GM12878 (cell line): Measurements from ENCODE around the gene KIRREL3. TPM values are rescaled to one million over a fixed set of nuclear protein-coding genes. Genes with fewer than 3 reads are reported as not detected.

Source experiments
- ATAC-seq: fragments of 200-7000 bp; cut with Tn5 transposase; 3 replicates; pipeline ENCODE4 v1.9.1; 2020; ENCODE audit warnings: mild to moderate bottlenecking, moderate library complexity
- BruUV-seq: library from RNA; stranded (reverse); fragments of 400-500 nt; replicated peaks from 2 replicates; lab custom pipeline; 2021; lab: Mats Ljungman, UMichigan
- CTCF ChIA-PET: fragments of 300-600 bp; sonication (Branson Sonifier 250); formaldehyde crosslinking; extraction: SDS; loops from one replicate; lab custom pipeline; 2021; ENCODE audit warnings: inconsistent platforms; lab: Yijun Ruan, JAX
- POLR2A ChIA-PET: fragments of 350-600 bp; formaldehyde crosslinking; extraction: SDS; loops from one replicate; lab custom pipeline; 2021; ENCODE audit warnings: inconsistent platforms; lab: Charles Lee
- RAD21 ChIA-PET: fragments of 300-600 bp; sonication (Branson Sonifier 250); formaldehyde crosslinking; loops from one replicate; lab custom pipeline; 2023; ENCODE audit warnings: antibody characterized with exemption; ENCODE audit not compliant: unreplicated experiment; lab: Charles Lee
- SMC1A ChIA-PET: fragments of 300-600 bp; sonication (Branson Sonifier 250); formaldehyde crosslinking; loops from one replicate; lab custom pipeline; 2023; ENCODE audit not compliant: unreplicated experiment, uncharacterized antibody; lab: Charles Lee
- DNase-seq: peaks from one replicate; pipeline ENCODE4 v3.0.0-alpha.2; 2011; ENCODE audit warnings: low read depth, low spot score
- FAIRE-seq: peaks from 3 replicates; lab custom pipeline; 2011; peaks lifted over from hg19 to GRCh38; lab: Jason Lieb, UNC
- H2AFZ ChIP-seq: 2 replicates; pipeline ENCODE4 v1.6.0; 2011; ENCODE audit warnings: low read depth, low read length, control low read depth; ENCODE audit not compliant: control insufficient read depth
- H3K27ac ChIP-seq: 2 replicates; pipeline ENCODE4 v1.5.1; 2011; ENCODE audit warnings: control low read depth; ENCODE audit not compliant: control insufficient read depth, insufficient read depth
- H3K27me3 ChIP-seq, 2 experiments: replicated peaks in 1 of 2; 2 replicates each; pipeline versions ENCODE4 v1.6.0 to v1.6.1; 2011; ENCODE audit warnings: low read length in 1 of 2; ENCODE audit not compliant: control insufficient read depth in 2 of 2, insufficient read depth in 2 of 2
- H3K36me3 ChIP-seq, 2 experiments: 2 replicates each; pipeline ENCODE4 v1.5.1; 2011; ENCODE audit warnings: low read length in 1 of 2; ENCODE audit not compliant: control insufficient read depth in 2 of 2, insufficient read depth in 2 of 2
- H3K4me1 ChIP-seq: 2 replicates; pipeline ENCODE4 v1.6.1; 2011; ENCODE audit warnings: mild to moderate bottlenecking, low read length, moderate library complexity, mixed read lengths; ENCODE audit not compliant: control insufficient read depth, insufficient read depth
- H3K4me2 ChIP-seq: 2 replicates; pipeline ENCODE4 v1.6.0; 2011; ENCODE audit warnings: control low read depth; ENCODE audit not compliant: control insufficient read depth, insufficient read depth
- H3K4me3 ChIP-seq: fragments of 200-600 bp; sonication (generic); 2 replicates; pipeline ENCODE4 v1.5.1; 2016
- H3K79me2 ChIP-seq: 2 replicates; pipeline ENCODE4 v1.6.0; 2011; ENCODE audit warnings: low read length; ENCODE audit not compliant: control insufficient read depth, insufficient read depth
- H3K9ac ChIP-seq: 2 replicates; pipeline ENCODE4 v1.8.0; 2011; ENCODE audit warnings: low read length, control low read depth, mixed read lengths; ENCODE audit not compliant: control insufficient read depth, insufficient read depth
- H3K9me3 ChIP-seq: replicated peaks from 3 replicates; pipeline ENCODE4 v1.5.1; 2011; ENCODE audit warnings: mild to moderate bottlenecking, low read length; ENCODE audit not compliant: control insufficient read depth, insufficient read depth
- H4K20me1 ChIP-seq: 2 replicates; pipeline ENCODE4 v1.6.0; 2011; ENCODE audit not compliant: control insufficient read depth, insufficient read depth
- CBX5 ChIP-seq: sonication (generic); IDR thresholded peaks from 2 replicates; pipeline ENCODE4 v1.6.1; 2016; ENCODE audit warnings: low read depth, moderate library complexity, mild to moderate bottlenecking, inconsistent platforms
- CEBPB ChIP-seq, 2 experiments: fragments of 150-350 bp in 1 of 2; IDR thresholded peaks; 2 replicates each; pipeline ENCODE4 v1.6.1; 2012 to 2014; ENCODE audit warnings: low read depth in 2 of 2, low read length in 2 of 2, borderline replicate concordance in 1 of 2, inconsistent platforms in 1 of 2
- KLF5 ChIP-seq: fragments of 450-650 bp; IDR thresholded peaks from 2 replicates; pipeline ENCODE4 v1.6.1; 2014; ENCODE audit warnings: mild to moderate bottlenecking; ENCODE audit not compliant: partially characterized antibody
- NFXL1 ChIP-seq: fragments of 450-650 bp; IDR thresholded peaks from 2 replicates; pipeline ENCODE4 v1.6.1; 2017; ENCODE audit warnings: antibody characterized with exemption, mild to moderate bottlenecking, borderline replicate concordance
- NFYB ChIP-seq: IDR thresholded peaks from 2 replicates; pipeline ENCODE4 v1.6.1; 2011; ENCODE audit warnings: low read depth, mild to moderate bottlenecking, low read length, improper control_type of control experiment, moderate library complexity; ENCODE audit not compliant: insufficient read depth
- POU2F2 ChIP-seq: IDR thresholded peaks from 3 replicates; pipeline ENCODE4 v1.6.1; 2011; ENCODE audit warnings: low read depth, mild to moderate bottlenecking, low read length, borderline replicate concordance
- RFX5 ChIP-seq: IDR thresholded peaks from 2 replicates; pipeline ENCODE4 v1.6.1; 2011; ENCODE audit warnings: low read depth, low read length, improper control_type of control experiment
- SIN3A ChIP-seq: IDR thresholded peaks from 2 replicates; pipeline ENCODE4 v1.6.1; 2012; ENCODE audit warnings: low read depth, low read length, improper control_type of control experiment
- SMARCA5 ChIP-seq: fragments of 450-650 bp; IDR thresholded peaks from 2 replicates; pipeline ENCODE4 v1.6.1; 2017; ENCODE audit warnings: mild to moderate bottlenecking
- YBX1 ChIP-seq: fragments of 450-650 bp; IDR thresholded peaks from 2 replicates; pipeline ENCODE4 v1.6.1; 2016; ENCODE audit warnings: antibody characterized with exemption
- ZNF24 ChIP-seq: fragments of 450-650 bp; IDR thresholded peaks from 2 replicates; pipeline ENCODE4 v1.6.1; 2017; ENCODE audit warnings: antibody characterized with exemption, mild to moderate bottlenecking
- WGBS: methylation state at CpG from one replicate; pipeline ENCODE4 v1.1.6; 2016; ENCODE audit warnings: low lambda C conversion rate; ENCODE audit not compliant: insufficient replicate concordance, insufficient coverage; ENCODE audit errors: missing lambda C conversion rate; 5-methylcytosine and 5-hydroxymethylcytosine counted together
- in situ Hi-C: fragments of 300-500 bp; cut with MboI; formaldehyde crosslinking; loops from 9 replicates; pipeline ENCODE4 v1.14.3; 2018; ENCODE audit warnings: mixed read lengths
- intact Hi-C: fragments of 100-400 bp; cut with micrococcal nuclease; formaldehyde crosslinking; loops from one replicate; pipeline ENCODE4 v1.14.2; 2022; ENCODE audit not compliant: unreplicated experiment
- polyA plus RNA-seq, 11 experiments: library from polyadenylated mRNA; depleted of rRNA in 4 of 11; unstranded in 6 of 11; stranded (reverse) in 5 of 11; fragments of >200 nt; fragmentation: Nextera tagmentation in 4 of 11; fragmentation: Illumina TruSeq in 1 of 11; extraction: Ambion mirVana in 4 of 11; extraction: Trizol in 1 of 11; gene quantifications; 1 replicate in 1 of 11; 2 replicates in 10 of 11; pipeline versions ENCODE4 v1.2.1 to v1.2.3, GENCODE V29; 2011 to 2016; ENCODE audit warnings: inconsistent platforms in 2 of 11, missing spikeins in 2 of 11, low read depth in 1 of 11
- total RNA-seq, 4 experiments: library from RNA; depleted of rRNA in 3 of 4; stranded (reverse); fragments of >200 nt in 3 of 4; fragmentation: Illumina TruSeq in 1 of 4; extraction: Trizol in 1 of 4; gene quantifications; 2 replicates each; pipeline versions ENCODE4 v1.2.1 to v1.2.3, GENCODE V29; 2013 to 2021
- TF ChIP-seq, protein P1 (sequence below): fragments of 450-650 bp; IDR thresholded peaks from 2 replicates; pipeline ENCODE4 v1.6.1; 2018; ENCODE audit warnings: borderline replicate concordance, mild to moderate bottlenecking; ENCODE audit not compliant: partially characterized antibody
- TF ChIP-seq, protein P2 (sequence below): fragments of 450-650 bp; IDR thresholded peaks from 2 replicates; pipeline ENCODE4 v1.6.1; 2017; ENCODE audit warnings: borderline replicate concordance

The KIRREL3 gene
- total and polyA plus RNA-seq, 10 of the 15 experiments (the other 5 are each of a cell fraction or from before 2014, with no cell fraction given): under 0.01 TPM; not detected in 9

DNA sequence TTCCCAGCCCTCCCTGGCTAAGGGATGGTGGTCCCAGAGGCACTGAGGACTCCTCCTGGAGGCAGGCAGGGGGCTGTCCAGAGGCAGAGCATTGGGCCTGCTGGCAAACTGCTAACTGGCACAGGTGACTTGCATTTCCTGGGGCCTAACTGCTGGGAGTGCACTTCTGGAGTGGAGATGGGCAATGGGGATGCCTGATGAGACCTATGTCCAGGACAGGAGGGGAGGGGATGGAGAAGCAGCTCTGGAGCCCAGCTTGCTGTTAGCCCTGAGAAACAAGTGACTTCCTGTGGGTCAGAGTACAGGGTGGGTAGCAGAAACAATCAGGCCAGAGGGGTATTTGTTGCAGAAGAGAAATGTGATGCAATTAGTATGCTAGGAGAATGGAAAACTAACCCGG, 391.9 kb downstream of the KIRREL3 start:
- H3K36me3 ChIP-seq: no peaks in the 10 kb centered on the region
- H3K9ac ChIP-seq: no peak overlapping the region
- TF ChIP-seq NFXL1: no peak
- no peak for TF ChIP-seq POU2F2
- no peak for TF ChIP-seq YBX1
- no peak for TF ChIP-seq SIN3A
- TF ChIP-seq, protein P1, sequence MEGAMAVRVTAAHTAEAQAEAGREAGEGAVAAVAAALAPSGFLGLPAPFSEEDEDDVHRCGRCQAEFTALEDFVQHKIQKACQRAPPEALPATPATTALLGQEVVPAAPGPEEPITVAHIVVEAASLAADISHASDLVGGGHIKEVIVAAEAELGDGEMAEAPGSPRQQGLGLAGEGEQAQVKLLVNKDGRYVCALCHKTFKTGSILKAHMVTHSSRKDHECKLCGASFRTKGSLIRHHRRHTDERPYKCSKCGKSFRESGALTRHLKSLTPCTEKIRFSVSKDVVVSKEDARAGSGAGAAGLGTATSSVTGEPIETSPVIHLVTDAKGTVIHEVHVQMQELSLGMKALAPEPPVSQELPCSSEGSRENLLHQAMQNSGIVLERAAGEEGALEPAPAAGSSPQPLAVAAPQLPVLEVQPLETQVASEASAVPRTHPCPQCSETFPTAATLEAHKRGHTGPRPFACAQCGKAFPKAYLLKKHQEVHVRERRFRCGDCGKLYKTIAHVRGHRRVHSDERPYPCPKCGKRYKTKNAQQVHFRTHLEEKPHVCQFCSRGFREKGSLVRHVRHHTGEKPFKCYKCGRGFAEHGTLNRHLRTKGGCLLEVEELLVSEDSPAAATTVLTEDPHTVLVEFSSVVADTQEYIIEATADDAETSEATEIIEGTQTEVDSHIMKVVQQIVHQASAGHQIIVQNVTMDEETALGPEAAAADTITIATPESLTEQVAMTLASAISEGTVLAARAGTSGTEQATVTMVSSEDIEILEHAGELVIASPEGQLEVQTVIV: no peak
- TF ChIP-seq SMARCA5: no peak
- TF ChIP-seq ZNF24: no peak
- TF ChIP-seq KLF5: no peak
- TF ChIP-seq CEBPB (IDR thresholded peaks at IDR 0.05; ENCODE audit: borderline replicate concordance in 1 of 2, low read depth in 2 of 2, low read length in 2 of 2): no peak
- TF ChIP-seq RFX5: no peak
- no peak for TF ChIP-seq NFYB
- TF ChIP-seq, protein P2, sequence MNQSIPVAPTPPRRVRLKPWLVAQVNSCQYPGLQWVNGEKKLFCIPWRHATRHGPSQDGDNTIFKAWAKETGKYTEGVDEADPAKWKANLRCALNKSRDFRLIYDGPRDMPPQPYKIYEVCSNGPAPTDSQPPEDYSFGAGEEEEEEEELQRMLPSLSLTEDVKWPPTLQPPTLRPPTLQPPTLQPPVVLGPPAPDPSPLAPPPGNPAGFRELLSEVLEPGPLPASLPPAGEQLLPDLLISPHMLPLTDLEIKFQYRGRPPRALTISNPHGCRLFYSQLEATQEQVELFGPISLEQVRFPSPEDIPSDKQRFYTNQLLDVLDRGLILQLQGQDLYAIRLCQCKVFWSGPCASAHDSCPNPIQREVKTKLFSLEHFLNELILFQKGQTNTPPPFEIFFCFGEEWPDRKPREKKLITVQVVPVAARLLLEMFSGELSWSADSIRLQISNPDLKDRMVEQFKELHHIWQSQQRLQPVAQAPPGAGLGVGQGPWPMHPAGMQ: no peak
- TF ChIP-seq CBX5: no peak
- no peak for FAIRE-seq
- no peaks in the 10 kb centered on the region for H3K79me2 ChIP-seq
- ChIA-PET SMC1A (no interaction called here), POLR2A (no interaction called here), RAD21 (no interaction called here), CTCF (interaction anchor here (0.6 to 2.3 kb wide), 3 partner anchors 16 to 466 kb away, joined by 3 to 13 read pairs (median 3); no protein-coding TSS in a partner anchor)
- intact Hi-C loops (loop anchor here (5.0 to 10.0 kb wide), 3 partner anchors 94 to 736 kb away; no protein-coding TSS in a partner anchor), in situ Hi-C loops (no loop called here)
- no peak overlapping the region for H3K4me2 ChIP-seq
- peaks cover 2% of the 10 kb centered on the region in 2 experiments; a peak in 2 of 4 replicates for H3K27me3 ChIP-seq
- H3K4me3 ChIP-seq: no peak overlapping the region
- H4K20me1 ChIP-seq: no peaks in the 10 kb centered on the region
- no peak for ATAC-seq
- DNase-seq: no peak
- H3K9me3 ChIP-seq: no peaks in the 10 kb centered on the region
- no peak overlapping the region for H3K27ac ChIP-seq
- no peak overlapping the region for H2AFZ ChIP-seq
- no TSS peak for BruUV-seq
- H3K4me1 ChIP-seq: no peaks in the 10 kb centered on the region
- 0% methylated on average over 1 of the region's 1 CpG for WGBS
